Chondrocyte (in vitro differentiated cells): ENCODE results near the gene LRMDA. TPM values are rescaled to one million over a fixed set of nuclear protein-coding genes. Genes with fewer than 3 reads are reported as not detected.

Experiments
- DNase-seq: peaks from one replicate; pipeline ENCODE4 v3.0.0; 2021; ENCODE audit warnings: mixed read lengths, low spot score
- H3K27ac Mint-ChIP-seq: one replicate; pipeline ENCODE4 v1.8.0; 2021; ENCODE audit warnings: mild to moderate bottlenecking, moderate library complexity, mixed read lengths; ENCODE audit not compliant: unreplicated experiment
- H3K27me3 Mint-ChIP-seq: 2 replicates; pipeline ENCODE4 v1.8.0; 2021; ENCODE audit warnings: low read depth, mixed read lengths
- H3K36me3 Mint-ChIP-seq: 2 replicates; pipeline ENCODE4 v1.8.0; 2021; ENCODE audit warnings: low read depth, mixed read lengths
- H3K4me1 Mint-ChIP-seq: 2 replicates; pipeline ENCODE4 v1.8.0; 2021; ENCODE audit warnings: low read depth, mild to moderate bottlenecking, mixed read lengths
- H3K4me3 Mint-ChIP-seq: one replicate; pipeline ENCODE4 v1.8.0; 2021; ENCODE audit warnings: mild to moderate bottlenecking, moderate library complexity, mixed read lengths; ENCODE audit not compliant: unreplicated experiment
- H3K9me3 Mint-ChIP-seq: 2 replicates; pipeline ENCODE4 v1.8.0; 2021; ENCODE audit warnings: low read depth, mixed read lengths
- total RNA-seq: library from RNA; stranded (reverse); gene quantifications from 3 replicates; pipeline ENCODE4 v1.2.1, GENCODE V29; 2021
- TF ChIP-seq, protein P1 (sequence below): fragments of 200-600 bp; sonication (generic); IDR thresholded peaks from 2 replicates; pipeline ENCODE4 v1.5.0; 2021; ENCODE audit warnings: antibody characterized with exemption, mild to moderate bottlenecking, moderate library complexity

LRMDA gene
- total RNA-seq, 1 donor from 2014 or later = 2.8 TPM

GRCh38 chr10:76184647-76185046 is 753.2 kb downstream of the LRMDA start:
- Mint-ChIP-seq H3K9me3 (no peaks in the 10 kb centered on the region), H3K4me1 (peaks cover 46% of the 10 kb centered on the region), H3K36me3 (no peaks in the 10 kb centered on the region), H3K27ac (no peak overlapping the region), H3K27me3 (no peaks in the 10 kb centered on the region), H3K4me3 (no peak overlapping the region)
- no peak for DNase-seq
- TF ChIP-seq, protein P1, sequence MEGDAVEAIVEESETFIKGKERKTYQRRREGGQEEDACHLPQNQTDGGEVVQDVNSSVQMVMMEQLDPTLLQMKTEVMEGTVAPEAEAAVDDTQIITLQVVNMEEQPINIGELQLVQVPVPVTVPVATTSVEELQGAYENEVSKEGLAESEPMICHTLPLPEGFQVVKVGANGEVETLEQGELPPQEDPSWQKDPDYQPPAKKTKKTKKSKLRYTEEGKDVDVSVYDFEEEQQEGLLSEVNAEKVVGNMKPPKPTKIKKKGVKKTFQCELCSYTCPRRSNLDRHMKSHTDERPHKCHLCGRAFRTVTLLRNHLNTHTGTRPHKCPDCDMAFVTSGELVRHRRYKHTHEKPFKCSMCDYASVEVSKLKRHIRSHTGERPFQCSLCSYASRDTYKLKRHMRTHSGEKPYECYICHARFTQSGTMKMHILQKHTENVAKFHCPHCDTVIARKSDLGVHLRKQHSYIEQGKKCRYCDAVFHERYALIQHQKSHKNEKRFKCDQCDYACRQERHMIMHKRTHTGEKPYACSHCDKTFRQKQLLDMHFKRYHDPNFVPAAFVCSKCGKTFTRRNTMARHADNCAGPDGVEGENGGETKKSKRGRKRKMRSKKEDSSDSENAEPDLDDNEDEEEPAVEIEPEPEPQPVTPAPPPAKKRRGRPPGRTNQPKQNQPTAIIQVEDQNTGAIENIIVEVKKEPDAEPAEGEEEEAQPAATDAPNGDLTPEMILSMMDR = no peak

DNA sequence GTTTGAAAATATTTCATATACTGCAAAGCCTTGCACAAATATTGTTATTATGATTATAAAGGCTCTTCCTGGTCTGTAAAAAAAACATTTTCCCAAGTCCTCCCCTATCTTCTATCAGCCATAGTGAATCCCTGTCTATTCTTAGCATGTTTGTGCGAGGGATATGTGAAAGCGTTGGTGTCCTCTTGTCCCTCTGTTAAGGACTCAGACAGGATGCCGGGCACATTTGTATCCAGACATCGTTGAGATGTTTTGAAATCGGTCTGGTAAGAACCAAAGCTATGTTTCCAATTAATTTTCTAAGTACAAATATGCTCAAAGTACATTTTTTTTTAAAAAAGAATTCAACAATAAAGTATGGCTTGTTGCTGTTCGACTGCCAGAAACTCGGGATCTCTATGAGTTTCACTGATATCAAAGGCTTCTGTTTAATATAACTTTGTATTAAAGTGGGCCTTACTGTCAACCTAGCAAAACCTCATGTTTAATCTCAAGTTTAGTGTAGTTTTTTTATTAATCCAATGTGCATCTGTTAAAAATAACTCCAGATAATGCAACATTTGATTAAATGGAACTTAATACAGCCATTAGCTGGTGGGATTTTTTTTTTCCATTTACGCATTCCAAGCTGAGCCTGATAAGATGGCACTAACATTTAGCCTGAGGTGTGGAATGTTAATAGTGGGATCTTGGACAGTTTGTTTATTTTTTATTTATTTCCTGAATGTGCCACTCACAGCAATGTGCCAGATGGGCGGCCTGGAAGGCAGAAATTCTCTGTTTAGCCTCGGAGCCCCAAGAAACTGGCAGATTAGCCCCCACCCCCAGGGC is 754.3 kb downstream of the LRMDA start:
- H3K27ac Mint-ChIP-seq = peak overlapping the region; percentile 86
- TF ChIP-seq, protein P1 = no peak
- no peak for DNase-seq
- H3K36me3 Mint-ChIP-seq = no peaks in the 10 kb centered on the region
- H3K9me3 Mint-ChIP-seq = no peaks in the 10 kb centered on the region
- no peaks in the 10 kb centered on the region for H3K27me3 Mint-ChIP-seq
- peaks cover 48% of the 10 kb centered on the region for H3K4me1 Mint-ChIP-seq
- H3K4me3 Mint-ChIP-seq = no peak overlapping the region

GRCh38 chr10:76188216-76188615 is 756.8 kb downstream of the LRMDA start:
- no peaks in the 10 kb centered on the region for H3K36me3 Mint-ChIP-seq
- no peak overlapping the region for H3K27ac Mint-ChIP-seq
- TF ChIP-seq, protein P1 = no peak
- no peak overlapping the region for H3K4me3 Mint-ChIP-seq
- peaks cover 43% of the 10 kb centered on the region for H3K4me1 Mint-ChIP-seq
- H3K9me3 Mint-ChIP-seq = no peaks in the 10 kb centered on the region
- DNase-seq = no peak
- H3K27me3 Mint-ChIP-seq = no peaks in the 10 kb centered on the region

DNA sequence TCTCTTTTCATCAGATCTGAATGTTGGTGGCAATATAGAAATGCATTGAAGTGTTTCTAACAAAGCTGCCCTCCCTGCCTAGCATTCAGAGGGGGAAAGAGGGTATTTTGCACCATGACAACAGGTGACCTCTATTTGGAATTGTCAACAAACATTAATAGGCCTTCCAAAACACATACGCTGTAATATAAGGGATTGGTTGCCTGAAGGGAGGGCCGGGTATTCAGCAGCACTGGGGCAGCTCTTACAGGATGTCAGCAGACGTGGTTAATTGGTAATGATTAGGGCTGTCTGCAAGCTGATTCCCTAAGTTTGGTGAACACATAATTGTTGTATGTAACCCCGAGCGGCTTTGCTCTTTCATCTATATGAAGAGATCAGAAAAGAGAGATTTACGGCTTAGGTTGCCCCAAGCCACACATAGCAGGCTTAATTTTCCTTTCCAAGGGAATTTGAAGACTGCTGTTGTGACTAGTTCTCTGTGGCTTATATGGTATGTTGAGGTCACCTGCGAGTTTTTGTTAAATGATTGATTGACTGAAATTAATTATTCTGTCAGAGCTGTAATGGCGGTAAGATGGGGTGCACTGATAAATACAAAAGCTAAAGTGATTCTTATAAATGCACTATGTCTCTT is 759.3 kb downstream of the LRMDA start:
- Mint-ChIP-seq H3K4me3 (no peak overlapping the region), H3K27me3 (no peaks in the 10 kb centered on the region), H3K36me3 (peaks cover 4% of the 10 kb centered on the region), H3K9me3 (no peaks in the 10 kb centered on the region), H3K27ac (no peak overlapping the region), H3K4me1 (peaks cover 37% of the 10 kb centered on the region)
- TF ChIP-seq, protein P1 = no peak
- no peak for DNase-seq

DNA sequence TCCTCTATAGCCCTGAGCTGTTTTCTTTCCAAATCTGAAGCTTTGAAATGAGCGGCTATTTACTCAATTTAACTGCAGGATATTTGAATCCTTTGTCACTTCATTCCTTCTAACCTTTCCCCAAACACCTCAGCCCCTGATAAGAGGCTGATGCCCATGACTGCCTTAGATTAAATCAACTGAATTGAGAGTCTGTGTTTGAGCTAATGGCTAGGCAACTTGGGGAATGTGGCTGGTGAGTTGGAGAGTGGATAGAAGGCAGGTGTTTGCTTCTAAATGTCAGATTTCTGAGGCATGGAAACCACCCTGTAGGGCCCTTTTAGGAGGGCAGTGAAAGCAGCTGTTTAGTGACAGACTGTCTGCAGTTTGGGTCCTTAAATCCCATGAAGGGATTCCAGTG is 759.9 kb downstream of the LRMDA start:
- Mint-ChIP-seq H3K36me3 (peaks cover 4% of the 10 kb centered on the region), H3K4me1 (peaks cover 37% of the 10 kb centered on the region), H3K9me3 (no peaks in the 10 kb centered on the region), H3K4me3 (no peak overlapping the region), H3K27me3 (no peaks in the 10 kb centered on the region), H3K27ac (no peak overlapping the region)
- TF ChIP-seq, protein P1 = no peak
- no peak for DNase-seq
